ENCODE results near the gene E2F6. TPM values are rescaled to one million over a fixed set of nuclear protein-coding genes. Genes with fewer than 3 reads are reported as not detected.

The E2F6 gene
- total and polyA plus RNA-seq, 9 of the 15 experiments (the other 6 are each of a cell fraction or from before 2014, with no cell fraction given) = 13.6 to 33.9 (median 26.1) TPM

DNA sequence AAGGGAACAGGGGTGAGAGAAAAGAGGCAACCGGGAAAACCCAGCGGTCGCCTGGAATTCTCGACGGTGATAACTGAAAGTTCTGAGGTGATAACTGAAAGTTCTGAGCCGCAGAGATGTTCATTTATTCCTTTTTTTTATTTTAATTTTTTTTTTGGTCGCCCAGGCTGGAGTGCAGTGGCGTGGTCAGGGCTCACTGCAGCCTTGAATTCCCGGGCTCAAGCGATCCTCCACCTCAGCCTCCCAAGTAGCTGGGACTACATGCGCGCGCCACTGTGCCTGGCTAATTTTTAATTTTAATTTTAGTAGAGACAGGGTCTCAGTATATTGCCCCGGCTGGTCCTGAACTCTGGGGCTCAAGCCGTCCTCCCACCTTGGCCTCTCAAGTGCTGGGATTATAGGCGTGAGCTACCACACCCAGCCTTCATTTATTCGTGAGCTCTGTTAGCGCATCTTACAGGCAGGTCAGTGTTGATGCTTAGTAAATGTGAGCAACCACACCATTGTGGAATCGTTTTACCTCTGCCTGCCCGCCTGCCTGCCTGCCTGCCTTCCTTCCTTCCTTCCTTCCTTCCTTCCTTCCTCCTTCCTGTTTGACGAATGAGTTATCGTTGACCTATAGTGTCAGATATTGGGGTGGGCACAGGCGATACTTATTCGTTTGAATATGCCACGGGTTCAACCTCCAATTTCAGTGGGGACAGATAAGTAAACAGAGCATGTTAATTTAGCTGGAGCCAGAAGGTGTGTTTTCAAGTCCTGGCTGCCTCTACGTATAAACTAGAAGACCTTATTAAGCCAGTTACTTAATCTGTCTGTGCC is 557 bp upstream of the E2F6 start (continued):
- TF ChIP-seq, protein P1, sequence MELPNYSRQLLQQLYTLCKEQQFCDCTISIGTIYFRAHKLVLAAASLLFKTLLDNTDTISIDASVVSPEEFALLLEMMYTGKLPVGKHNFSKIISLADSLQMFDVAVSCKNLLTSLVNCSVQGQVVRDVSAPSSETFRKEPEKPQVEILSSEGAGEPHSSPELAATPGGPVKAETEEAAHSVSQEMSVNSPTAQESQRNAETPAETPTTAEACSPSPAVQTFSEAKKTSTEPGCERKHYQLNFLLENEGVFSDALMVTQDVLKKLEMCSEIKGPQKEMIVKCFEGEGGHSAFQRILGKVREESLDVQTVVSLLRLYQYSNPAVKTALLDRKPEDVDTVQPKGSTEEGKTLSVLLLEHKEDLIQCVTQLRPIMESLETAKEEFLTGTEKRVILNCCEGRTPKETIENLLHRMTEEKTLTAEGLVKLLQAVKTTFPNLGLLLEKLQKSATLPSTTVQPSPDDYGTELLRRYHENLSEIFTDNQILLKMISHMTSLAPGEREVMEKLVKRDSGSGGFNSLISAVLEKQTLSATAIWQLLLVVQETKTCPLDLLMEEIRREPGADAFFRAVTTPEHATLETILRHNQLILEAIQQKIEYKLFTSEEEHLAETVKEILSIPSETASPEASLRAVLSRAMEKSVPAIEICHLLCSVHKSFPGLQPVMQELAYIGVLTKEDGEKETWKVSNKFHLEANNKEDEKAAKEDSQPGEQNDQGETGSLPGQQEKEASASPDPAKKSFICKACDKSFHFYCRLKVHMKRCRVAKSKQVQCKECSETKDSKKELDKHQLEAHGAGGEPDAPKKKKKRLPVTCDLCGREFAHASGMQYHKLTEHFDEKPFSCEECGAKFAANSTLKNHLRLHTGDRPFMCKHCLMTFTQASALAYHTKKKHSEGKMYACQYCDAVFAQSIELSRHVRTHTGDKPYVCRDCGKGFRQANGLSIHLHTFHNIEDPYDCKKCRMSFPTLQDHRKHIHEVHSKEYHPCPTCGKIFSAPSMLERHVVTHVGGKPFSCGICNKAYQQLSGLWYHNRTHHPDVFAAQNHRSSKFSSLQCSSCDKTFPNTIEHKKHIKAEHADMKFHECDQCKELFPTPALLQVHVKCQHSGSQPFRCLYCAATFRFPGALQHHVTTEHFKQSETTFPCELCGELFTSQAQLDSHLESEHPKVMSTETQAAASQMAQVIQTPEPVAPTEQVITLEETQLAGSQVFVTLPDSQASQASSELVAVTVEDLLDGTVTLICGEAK (IDR thresholded peaks at IDR 0.05) = 0 out of 2 replicates have a peak, but pooled peaks have one; percentile 40
- TF ChIP-seq, protein P1 (CRISPR knock-in tag; IDR thresholded peaks at IDR 0.05) = no peak
- TF ChIP-seq TAL1 (IDR thresholded peaks at IDR 0.05) (0 out of 2 replicates have a peak, but pooled peaks have one; percentile 21), GABPB2 (CRISPR knock-in tag; conservative IDR thresholded peaks at IDR 0.05) (no peak), NFRKB (IDR thresholded peaks at IDR 0.05; ENCODE audit: low read depth) (0 out of 2 replicates have a peak, but pooled peaks have one; percentile 3), OTX1 (CRISPR knock-in tag; IDR thresholded peaks at IDR 0.05) (peak; percentile 27; the same call in 1 of the 2 replicates), NFIC (IDR thresholded peaks at IDR 0.05) (no peak), DPF2 (IDR thresholded peaks at IDR 0.05) (0 out of 2 replicates have a peak, but pooled peaks have one; percentile 66)
- TF ChIP-seq, protein P2, sequence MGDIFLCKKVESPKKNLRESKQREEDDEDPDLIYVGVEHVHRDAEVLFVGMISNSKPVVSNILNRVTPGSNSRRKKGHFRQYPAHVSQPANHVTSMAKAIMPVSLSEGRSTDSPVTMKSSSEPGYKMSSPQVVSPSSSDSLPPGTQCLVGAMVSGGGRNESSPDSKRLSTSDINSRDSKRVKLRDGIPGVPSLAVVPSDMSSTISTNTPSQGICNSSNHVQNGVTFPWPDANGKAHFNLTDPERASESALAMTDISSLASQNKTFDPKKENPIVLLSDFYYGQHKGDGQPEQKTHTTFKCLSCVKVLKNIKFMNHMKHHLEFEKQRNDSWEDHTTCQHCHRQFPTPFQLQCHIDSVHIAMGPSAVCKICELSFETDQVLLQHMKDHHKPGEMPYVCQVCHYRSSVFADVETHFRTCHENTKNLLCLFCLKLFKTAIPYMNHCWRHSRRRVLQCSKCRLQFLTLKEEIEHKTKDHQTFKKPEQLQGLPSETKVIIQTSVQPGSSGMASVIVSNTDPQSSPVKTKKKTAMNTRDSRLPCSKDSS (IDR thresholded peaks at IDR 0.05; ENCODE audit: low read depth, partially characterized antibody) = no peak
- TF ChIP-seq, protein P3, sequence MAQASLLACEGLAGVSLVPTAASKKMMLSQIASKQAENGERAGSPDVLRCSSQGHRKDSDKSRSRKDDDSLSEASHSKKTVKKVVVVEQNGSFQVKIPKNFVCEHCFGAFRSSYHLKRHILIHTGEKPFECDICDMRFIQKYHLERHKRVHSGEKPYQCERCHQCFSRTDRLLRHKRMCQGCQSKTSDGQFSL (CRISPR knock-in tag; IDR thresholded peaks at IDR 0.05) = no peak
- TF ChIP-seq, protein P3 (tag; IDR thresholded peaks at IDR 0.05) = 0 out of 4 replicates have a peak, but pooled peaks of 1 of the 2 experiments have one; percentile 4

Data from K562 (cell line).